GM21367 (cell line): ENCODE results near the gene DCBLD2.
"Not testable (repeated sequence)": the region's sequence is repeated elsewhere in the genome, so short reads cannot be mapped to it uniquely, and the experiment has no call there.

Experiments used
- ATAC-seq: cut with Tn5 transposase; IDR thresholded peaks from one replicate; pipeline ENCODE4 v1.9.1; 2021; ENCODE audit not compliant: unreplicated experiment

DCBLD2 gene

GRCh38 chr3:98892263-98892662 is 9.2 kb downstream of the DCBLD2 start:
- ATAC-seq = no peak

- ATAC-seq = no peak
Measured at GRCh38 chr3:98890965-98891910, 10.3 kb downstream of the DCBLD2 start.

GRCh38 chr3:98890181-98890835 is 11.2 kb downstream of the DCBLD2 start:
- ATAC-seq = no peak

- no peak for ATAC-seq
Measured at GRCh38 chr3:98887684-98888083, 13.8 kb downstream of the DCBLD2 start.

- ATAC-seq = no peak
Measured at GRCh38 chr3:98886525-98886924, 15.0 kb downstream of the DCBLD2 start.

DNA sequence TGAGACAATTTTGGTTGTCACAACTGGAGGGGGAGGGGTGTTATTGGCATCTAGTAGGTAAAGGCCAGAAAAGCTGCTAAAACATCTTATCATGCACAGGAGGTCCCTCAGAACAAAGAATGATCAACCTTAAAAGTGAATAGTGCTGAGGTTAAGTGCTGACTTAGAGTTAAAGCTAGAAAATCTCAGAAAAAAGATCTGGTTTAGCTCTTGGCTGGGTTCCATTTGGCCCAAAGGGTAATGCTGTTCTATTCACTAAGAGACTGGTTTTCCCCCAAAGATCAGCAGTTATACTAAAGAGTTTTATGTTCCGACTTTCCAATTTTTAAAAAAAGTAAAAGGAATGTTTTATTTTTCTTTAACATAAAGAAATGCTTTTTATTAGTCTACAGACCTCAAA is 15.6 kb downstream of the DCBLD2 start:
- no peak for ATAC-seq

- no peak for ATAC-seq
Measured at GRCh38 chr3:98884675-98885371, 16.7 kb downstream of the DCBLD2 start.

GRCh38 chr3:98882614-98883333 is 18.7 kb downstream of the DCBLD2 start:
- not testable (repeated sequence) for ATAC-seq

- ATAC-seq = no peak
Measured at GRCh38 chr3:98877132-98877531, 24.4 kb downstream of the DCBLD2 start.

DNA sequence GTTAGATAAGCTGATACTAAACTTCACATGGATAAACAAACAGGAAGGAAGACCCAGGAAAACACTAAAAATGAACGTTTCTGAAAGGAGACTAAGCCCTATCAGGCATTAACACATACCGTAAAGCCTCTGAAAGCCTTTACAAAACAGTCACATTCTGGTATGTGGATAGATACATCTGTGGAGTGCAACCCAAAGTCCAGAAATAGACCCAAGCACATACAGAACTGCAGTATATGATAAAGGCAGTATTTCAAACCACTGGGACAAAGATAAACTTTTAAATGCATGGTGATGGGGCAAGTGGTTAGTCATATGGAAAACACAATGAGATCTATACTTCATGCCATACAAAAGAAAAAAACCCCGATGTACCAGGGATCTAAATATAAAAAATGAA is 26.0 kb downstream of the DCBLD2 start:
- no peak for ATAC-seq

GRCh38 chr3:98874602-98875249 is 26.8 kb downstream of the DCBLD2 start:
- ATAC-seq = no peak

DNA sequence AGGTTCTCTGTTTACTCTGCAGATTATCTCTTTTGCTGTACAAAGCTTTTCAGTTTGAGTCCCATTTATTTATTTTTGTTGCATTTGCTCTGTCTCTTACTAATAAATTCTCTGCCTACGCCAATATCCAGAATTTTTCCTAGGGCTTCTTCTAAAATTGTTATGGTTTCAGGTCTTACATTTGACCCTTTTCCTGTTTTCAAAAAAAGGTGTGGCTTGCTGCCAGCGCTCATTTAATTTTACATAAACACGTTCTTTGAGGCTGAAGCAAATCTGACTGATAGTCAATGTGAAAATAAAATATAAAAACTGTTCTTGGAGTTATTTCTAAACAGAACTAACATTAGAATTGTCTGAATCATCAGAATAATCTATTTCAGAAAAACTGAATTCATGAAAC is 32.1 kb downstream of the DCBLD2 start:
- ATAC-seq = no peak

DNA sequence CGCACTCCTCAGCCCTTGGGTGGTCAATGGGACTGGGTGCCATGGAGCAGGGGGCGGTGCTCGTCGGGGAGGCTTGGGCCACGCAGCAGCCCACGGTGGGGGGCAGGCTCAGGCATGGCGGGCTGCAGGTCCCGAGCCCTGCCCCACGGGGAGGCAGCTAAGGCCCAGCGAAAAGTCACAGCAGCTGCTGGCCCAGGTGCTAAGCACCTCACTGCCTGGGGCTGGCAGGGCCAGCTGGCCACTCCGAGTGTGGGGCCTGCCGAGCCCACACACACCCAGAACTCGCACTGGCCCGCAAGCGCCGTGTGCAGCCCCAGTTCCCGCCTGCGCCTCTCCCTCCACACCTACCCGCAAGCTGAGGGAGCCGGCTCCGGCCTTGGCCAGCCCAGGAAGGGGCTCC is 43.5 kb downstream of the DCBLD2 start:
- ATAC-seq = not testable (repeated sequence)

DNA sequence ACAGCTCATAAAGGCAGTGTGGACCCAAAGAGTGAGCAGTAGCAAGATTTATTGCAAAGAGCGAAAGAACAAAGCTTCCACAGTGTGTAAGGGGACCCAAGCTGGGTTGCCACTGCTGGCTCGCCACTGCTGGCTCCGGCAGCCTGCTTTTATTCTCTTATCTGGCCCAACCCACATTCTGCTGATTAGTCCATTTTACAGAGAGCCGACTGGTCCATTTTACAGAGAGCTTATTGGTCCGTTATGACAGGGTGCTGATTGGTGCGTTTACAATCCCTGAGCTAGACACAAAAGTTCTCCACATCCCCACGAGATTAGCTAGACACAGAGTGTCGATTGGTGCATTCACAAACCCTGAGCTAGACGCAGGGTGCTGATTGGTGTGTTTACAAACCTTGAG is 44.2 kb downstream of the DCBLD2 start:
- not testable (repeated sequence) for ATAC-seq

- ATAC-seq = no peak
Measured at GRCh38 chr3:98856724-98857123, 44.8 kb downstream of the DCBLD2 start.

DNA sequence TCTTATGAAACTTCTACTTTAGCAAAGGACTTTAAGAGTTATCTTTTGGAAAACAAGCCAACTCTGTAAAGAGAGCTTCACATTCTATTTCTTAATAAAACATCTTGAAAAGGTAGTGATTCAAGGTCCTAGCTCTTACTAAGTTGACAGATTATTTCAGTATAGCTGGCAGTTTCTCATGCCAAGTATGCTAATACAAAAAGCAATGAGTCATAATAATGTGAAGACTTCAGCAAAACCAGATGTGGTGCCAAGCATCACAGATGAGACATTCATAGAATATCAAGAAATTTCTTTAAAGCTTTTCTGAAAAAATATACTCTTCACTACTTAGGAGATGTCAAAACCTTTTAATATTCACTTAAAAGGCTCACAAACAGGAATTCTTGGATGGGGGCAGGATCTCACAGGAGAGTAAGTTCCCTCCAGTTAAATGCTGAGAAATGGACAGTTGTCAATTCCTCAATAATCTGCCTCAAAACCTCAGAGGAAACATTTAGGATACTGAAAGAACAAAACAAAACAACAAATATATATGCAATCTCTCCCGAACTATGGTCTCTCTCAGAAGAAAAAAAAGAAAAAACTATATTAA is 45.6 kb downstream of the DCBLD2 start:
- no peak for ATAC-seq

DNA sequence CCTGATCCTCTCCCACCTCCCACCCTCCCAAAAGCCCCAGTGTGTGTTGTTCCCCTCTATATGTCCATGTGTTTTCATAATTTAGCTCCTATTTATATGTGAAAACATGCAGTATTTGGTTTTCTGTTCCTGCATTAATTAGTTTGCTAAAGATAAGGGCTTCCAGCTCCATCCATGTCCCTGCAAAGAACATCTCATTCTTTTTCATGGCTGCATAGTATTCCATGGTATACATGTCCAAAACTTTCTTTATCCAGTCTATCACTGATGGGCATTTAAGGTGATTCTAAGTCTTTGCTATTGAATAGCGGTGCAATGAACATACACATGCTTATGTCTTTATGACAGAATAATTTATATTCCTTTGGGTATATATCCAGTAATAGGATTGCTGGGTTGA is 53.4 kb downstream of the DCBLD2 start:
- no peak for ATAC-seq

- ATAC-seq = no peak
Measured at GRCh38 chr3:98846101-98846500, 55.4 kb downstream of the DCBLD2 start.

- ATAC-seq = no peak
Measured at GRCh38 chr3:98843266-98843959, 58.1 kb downstream of the DCBLD2 start.

GRCh38 chr3:98839846-98840245 is 61.6 kb downstream of the DCBLD2 start:
- no peak for ATAC-seq
